H54 (cell line): ENCODE data around the gene TNFAIP8L3.

Source experiments
- DNase-seq: peaks from one replicate; pipeline ENCODE4 v3.0.0; 2011; ENCODE audit warnings: low spot score, mixed read lengths; ENCODE audit not compliant: insufficient read length
- FAIRE-seq: peaks from 3 replicates; lab custom pipeline; 2011; peaks lifted over from hg19 to GRCh38; lab: Jason Lieb, UNC
- POLR2A ChIP-seq: IDR thresholded peaks from 2 replicates; pipeline ENCODE4 v1.6.1; 2011; ENCODE audit warnings: low read depth, mild to moderate bottlenecking, low read length

The TNFAIP8L3 gene

DNA sequence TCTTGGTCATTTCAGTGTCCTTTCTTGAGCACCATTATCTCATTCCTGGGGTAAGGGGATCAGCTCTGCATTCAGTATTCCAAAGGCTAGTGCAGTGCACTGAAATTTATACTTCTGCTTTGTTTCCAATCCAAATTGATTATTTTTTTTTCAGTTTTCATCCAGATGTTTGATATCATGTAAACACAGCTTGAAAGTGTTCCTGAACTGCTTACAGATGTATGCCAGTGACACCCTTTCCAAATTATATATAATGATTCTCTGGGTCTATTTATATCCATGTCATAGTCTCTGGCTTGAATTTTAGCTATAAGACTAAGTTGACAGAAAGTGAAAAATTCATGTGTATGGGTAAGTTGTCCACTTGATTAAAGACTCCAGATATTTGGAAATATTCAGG lies 11.8 kb upstream of the TNFAIP8L3 start:
- FAIRE-seq (no peak), DNase-seq (no peak)
- TF ChIP-seq POLR2A = no peak

GRCh38 chr15:51105430-51106016 lies 10.8 kb upstream of the TNFAIP8L3 start:
- FAIRE-seq (no peak), DNase-seq (no peak)
- TF ChIP-seq POLR2A = no peak

GRCh38 chr15:51104512-51104911 lies 9.8 kb upstream of the TNFAIP8L3 start:
- no peak for TF ChIP-seq POLR2A
- DNase-seq (no peak), FAIRE-seq (no peak)

GRCh38 chr15:51103330-51103729 lies 8.6 kb upstream of the TNFAIP8L3 start:
- no peak for TF ChIP-seq POLR2A
- FAIRE-seq = no peak
- DNase-seq = no peak

GRCh38 chr15:51100785-51101489 lies 6.2 kb upstream of the TNFAIP8L3 start:
- FAIRE-seq (no peak), DNase-seq (no peak)
- TF ChIP-seq POLR2A = no peak

DNA sequence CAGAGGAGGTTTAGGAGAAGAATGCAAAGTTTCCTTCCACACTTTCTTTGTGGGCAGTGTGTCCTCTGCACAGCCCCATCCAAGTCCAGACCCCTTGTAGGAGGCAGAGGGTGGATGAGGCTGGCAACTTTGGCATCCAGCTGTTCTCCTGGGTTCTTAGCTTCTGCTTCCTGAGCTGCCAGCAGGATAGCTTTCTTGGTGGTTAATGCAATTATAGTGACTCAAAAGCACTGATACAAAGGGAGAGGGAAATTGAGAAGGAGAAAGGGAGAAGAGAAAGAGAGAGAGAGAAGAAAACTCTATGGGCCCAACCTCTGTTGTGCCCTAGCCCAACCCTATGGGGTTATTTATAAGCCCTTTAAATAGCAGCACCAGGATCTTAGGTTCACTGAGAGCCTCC lies 4.5 kb upstream of the TNFAIP8L3 start:
- DNase-seq (no peak), FAIRE-seq (no peak)
- no peak for TF ChIP-seq POLR2A

DNA sequence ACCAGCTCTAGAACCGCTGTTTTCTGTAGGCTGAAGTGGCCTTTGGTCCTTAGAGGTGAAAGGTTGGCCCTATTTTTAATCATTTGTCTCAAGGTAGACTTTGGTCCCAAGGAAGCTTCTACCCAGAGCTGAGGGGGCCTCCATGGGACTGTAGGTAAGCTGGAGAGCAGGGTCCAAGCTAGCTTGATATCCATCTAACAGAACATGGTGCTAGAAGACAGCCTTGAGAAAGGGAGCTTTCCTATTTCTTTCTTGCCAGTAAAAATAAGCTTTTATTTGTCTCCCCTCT lies 3.6 kb upstream of the TNFAIP8L3 start:
- DNase-seq = no peak

DNA sequence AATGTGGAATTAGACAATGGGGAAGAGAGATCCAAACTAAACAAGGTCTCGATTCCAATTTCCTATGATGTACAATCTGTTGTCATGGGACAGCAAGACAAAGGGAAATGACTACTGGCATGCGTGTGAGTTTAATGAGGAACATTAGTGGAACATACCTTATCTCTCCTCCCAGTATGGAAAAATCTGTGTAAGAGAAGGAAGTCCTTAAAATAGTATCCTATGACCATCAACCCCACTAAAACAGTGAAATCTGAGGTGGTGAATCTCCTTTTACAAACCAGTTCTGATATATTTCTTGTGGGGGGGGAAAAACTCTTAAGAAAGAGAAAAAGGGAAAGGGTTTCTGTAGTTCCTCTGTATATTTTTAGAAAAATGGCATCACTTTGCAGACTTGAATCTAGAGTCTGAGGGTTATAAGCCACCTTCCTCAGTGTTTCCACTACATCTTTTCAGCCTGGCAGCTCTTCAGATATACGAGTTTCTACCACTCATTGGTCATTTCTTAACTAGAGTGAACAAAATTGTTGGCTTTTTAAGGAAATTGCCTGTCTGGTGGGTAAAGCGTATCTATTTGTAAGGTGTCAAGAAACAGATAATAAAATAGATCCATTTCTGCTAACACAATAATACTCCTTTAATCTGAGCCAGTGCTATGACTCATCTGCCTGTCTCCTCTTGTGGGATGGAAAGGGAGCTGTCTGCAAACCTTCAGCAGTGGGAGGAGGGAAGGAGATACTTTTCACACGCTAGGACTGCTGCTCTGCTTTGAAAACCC lies 3.0 kb upstream of the TNFAIP8L3 start:
- FAIRE-seq (peak; percentile 38), DNase-seq (peak; percentile 47)
- TF ChIP-seq POLR2A = no peak

More for the DNA sequence above, 3.6 kb upstream of the TNFAIP8L3 start:
- TF ChIP-seq POLR2A = no peak
- FAIRE-seq = no peak

DNA sequence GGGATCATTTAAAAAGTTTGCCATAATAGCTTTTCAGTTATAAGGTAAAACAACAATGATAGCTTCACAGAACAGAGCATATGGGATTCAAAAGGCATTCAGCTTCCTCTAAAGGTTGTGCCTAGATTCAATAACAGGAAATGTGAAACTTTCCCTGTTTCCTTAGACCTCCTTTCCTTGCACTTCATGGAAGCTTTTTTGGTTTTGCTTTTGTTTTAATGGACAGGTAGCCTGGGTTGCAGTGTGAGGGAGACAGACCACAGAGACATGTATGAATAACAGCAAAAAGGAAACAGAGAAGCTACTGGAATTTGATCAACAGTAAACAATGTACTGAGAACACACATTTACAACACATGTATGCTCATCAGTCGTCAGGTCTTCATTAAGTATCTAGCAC lies 2.3 kb upstream of the TNFAIP8L3 start:
- TF ChIP-seq POLR2A = no peak
- FAIRE-seq = no peak
- DNase-seq = no peak

DNA sequence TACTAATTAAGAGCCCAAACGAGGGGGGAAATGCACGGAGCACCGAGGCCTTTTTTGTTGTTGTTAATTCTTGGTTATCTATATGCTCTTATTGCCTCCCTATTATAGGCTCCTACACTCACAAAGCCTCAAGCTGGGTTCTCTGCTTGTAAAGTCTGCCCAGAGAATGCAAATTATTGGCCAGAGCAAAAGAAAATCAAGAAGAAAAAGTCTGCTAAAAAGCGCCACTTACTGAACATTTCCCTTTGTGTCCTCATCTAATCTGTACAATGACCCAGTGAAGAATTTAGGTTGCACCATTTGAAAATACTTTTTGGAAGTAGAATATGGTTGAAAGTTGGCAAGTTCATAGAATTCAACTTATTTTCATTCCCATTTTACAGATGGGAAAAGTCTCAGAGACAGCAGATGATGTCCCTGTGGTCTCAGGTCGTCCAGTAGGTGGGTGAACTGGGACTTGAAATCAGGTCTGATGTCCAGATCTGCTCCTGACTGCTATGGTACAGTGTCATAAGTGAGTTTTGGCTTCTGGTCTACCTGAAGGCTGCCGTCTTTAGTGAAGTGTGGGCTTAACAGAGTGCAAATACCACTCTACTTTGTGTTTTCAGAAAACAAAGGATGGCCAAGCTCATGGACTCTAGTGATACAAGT lies 1.1 kb upstream of the TNFAIP8L3 start:
- TF ChIP-seq POLR2A = no peak
- no peak for DNase-seq
- FAIRE-seq = no peak

DNA sequence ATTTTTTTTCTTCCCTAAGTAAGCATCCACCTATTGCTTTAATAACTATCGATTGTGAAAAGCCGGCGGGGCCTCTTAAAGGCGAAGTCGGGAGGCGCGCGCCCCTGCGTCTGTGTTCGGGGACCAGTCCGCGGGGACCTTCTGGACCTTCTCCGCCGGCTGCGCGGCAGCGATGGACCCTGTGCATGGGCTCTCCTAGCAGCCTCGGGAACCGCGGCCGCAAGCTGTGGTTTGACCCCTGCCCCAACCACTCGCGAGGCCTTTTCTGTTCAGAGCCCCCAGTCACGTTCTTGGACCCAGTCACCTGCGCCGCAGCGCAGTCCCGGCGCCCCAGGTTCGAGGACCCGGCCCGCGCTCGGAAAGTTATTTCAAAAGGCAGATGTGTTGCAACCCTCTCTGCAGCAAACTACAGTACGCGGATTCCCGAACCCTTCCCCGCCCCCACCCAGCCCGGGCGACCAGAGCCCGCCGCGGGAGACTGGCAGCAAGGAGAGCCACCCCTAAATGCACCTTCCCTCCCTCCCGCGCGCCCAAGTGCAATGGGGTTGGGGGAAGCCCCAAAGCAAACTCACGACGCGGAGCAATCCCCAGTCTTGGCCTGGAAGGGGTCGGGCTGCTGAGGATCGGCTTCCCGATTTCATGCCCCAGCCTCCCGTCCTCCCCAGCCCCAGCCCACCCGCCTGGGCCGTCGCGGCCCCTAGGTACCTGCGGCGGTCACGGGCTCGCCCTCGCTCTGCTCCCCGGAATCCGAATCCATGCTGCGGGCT lies 684 bp downstream of the TNFAIP8L3 start:
- TF ChIP-seq POLR2A = no peak
- peak; percentile 27 for DNase-seq

GRCh38 chr15:51093488-51093838 lies 1.2 kb downstream of the TNFAIP8L3 start:
- FAIRE-seq (no peak), DNase-seq (no peak)
- no peak for TF ChIP-seq POLR2A

More for the DNA sequence above, 684 bp downstream of the TNFAIP8L3 start:
- FAIRE-seq = no peak

DNA sequence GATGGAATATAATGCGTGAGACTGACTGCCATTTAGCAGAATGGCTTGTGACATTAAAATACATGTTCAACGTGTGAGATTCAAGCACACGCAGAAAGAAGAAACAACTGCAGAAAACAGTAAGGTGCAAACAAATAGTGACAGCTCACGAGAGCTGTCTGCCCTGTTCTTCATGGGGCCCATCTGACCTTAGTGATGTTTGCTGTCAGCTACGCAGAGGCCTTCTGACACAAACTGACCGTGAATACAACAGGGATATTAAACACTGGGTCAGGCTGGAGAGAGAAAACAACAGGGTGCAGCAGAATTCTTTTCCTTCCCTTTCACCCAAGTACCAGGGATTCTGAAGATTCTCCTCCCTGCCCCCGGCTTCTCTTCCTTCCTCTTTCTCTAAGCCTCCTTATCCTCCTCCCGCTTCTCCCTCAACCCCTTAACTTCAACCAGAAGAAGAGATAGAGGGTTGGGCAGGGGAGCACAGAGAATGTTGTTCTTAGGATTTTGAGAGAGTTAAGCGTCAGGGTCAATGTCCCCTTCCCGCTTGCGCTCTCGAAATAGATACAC lies 2.1 kb downstream of the TNFAIP8L3 start:
- FAIRE-seq (no peak), DNase-seq (no peak)
- no peak for TF ChIP-seq POLR2A
